Trophoblast cell (in vitro differentiated cells and primary cell): ENCODE results near the gene DIAPH2.
A peak's percentile ranks its signal among the peaks of the same experiment; 100 is the strongest.

Experiments
- DNase-seq, 2 donors: peaks; one replicate each; pipeline ENCODE4 v3.0.0-alpha.2; 2016
- H2AFZ ChIP-seq: 2 replicates; pipeline ENCODE4 v1.6.1; 2013; ENCODE audit warnings: low read length, moderate library complexity, mild to moderate bottlenecking; ENCODE audit not compliant: insufficient read depth, poor library complexity
- H2AK5ac ChIP-seq: 2 replicates; pipeline ENCODE4 v1.6.1; 2013; ENCODE audit warnings: mild to moderate bottlenecking, low read length
- H2BK120ac ChIP-seq: 2 replicates; pipeline ENCODE4 v1.6.1; 2013; ENCODE audit warnings: low read length, mild to moderate bottlenecking, moderate library complexity; ENCODE audit not compliant: insufficient read depth, poor library complexity
- H2BK12ac ChIP-seq: 2 replicates; pipeline ENCODE4 v1.6.1; 2013; ENCODE audit warnings: mild to moderate bottlenecking, low read length, moderate library complexity
- H2BK5ac ChIP-seq: 2 replicates; pipeline ENCODE4 v1.6.1; 2013; ENCODE audit warnings: low read length, low read depth, moderate library complexity, mild to moderate bottlenecking; ENCODE audit not compliant: poor library complexity
- H3K14ac ChIP-seq: 2 replicates; pipeline ENCODE4 v1.6.1; 2013; ENCODE audit warnings: mild to moderate bottlenecking, low read length
- H3K18ac ChIP-seq: 2 replicates; pipeline ENCODE4 v1.6.1; 2013; ENCODE audit warnings: mild to moderate bottlenecking, low read length
- H3K23ac ChIP-seq: 2 replicates; pipeline ENCODE4 v1.6.1; 2013; ENCODE audit warnings: low read length
- H3K27ac ChIP-seq: 2 replicates; pipeline ENCODE4 v1.5.1; 2013; ENCODE audit warnings: low read depth, mild to moderate bottlenecking, inconsistent platforms, low read length, moderate library complexity
- H3K27me3 ChIP-seq: 2 replicates; pipeline ENCODE4 v1.6.1; 2013; ENCODE audit warnings: inconsistent platforms, mild to moderate bottlenecking, low read length, moderate library complexity; ENCODE audit not compliant: insufficient read depth
- H3K36me3 ChIP-seq, 2 experiments: 1 replicate in 1 of 2; 2 replicates in 1 of 2; pipeline ENCODE4 v1.6.1; 2013; ENCODE audit warnings: low read length in 2 of 2, mild to moderate bottlenecking in 2 of 2, moderate library complexity in 1 of 2; ENCODE audit not compliant: insufficient read depth in 2 of 2, control insufficient read depth in 1 of 2
- H3K4ac ChIP-seq: 2 replicates; pipeline ENCODE4 v1.6.1; 2013; ENCODE audit warnings: low read depth, mild to moderate bottlenecking, low read length, moderate library complexity
- H3K4me1 ChIP-seq, 2 experiments: 1 replicate in 1 of 2; 2 replicates in 1 of 2; pipeline ENCODE4 v1.6.1; 2013; ENCODE audit warnings: low read length in 2 of 2, mild to moderate bottlenecking in 2 of 2, moderate library complexity in 1 of 2; ENCODE audit not compliant: insufficient read depth in 2 of 2, control insufficient read depth in 1 of 2
- H3K4me2 ChIP-seq: 2 replicates; pipeline ENCODE4 v1.6.1; 2013; ENCODE audit warnings: inconsistent platforms, mild to moderate bottlenecking, low read length, moderate library complexity
- H3K4me3 ChIP-seq: 2 replicates; pipeline ENCODE4 v1.5.1; 2013; ENCODE audit warnings: mild to moderate bottlenecking, low read depth, low read length, inconsistent platforms
- H3K79me1 ChIP-seq: one replicate; pipeline ENCODE4 v1.6.1; 2013; ENCODE audit warnings: low read length
- H3K79me2 ChIP-seq: 2 replicates; pipeline ENCODE4 v1.6.1; 2013; ENCODE audit warnings: low read length, mild to moderate bottlenecking; ENCODE audit not compliant: control insufficient read depth, insufficient read depth, poor library complexity
- H3K9ac ChIP-seq: 2 replicates; pipeline ENCODE4 v1.6.1; 2013; ENCODE audit warnings: mild to moderate bottlenecking, low read length
- H3K9me3 ChIP-seq: 2 replicates; pipeline ENCODE4 v1.6.1; 2013; ENCODE audit warnings: low read depth, mild to moderate bottlenecking, control low read depth, inconsistent platforms, low read length; ENCODE audit not compliant: insufficient read depth
- H4K12ac ChIP-seq: 2 replicates; pipeline ENCODE4 v1.6.1; 2013; ENCODE audit warnings: low read depth, mild to moderate bottlenecking, low read length, moderate library complexity
- H4K8ac ChIP-seq: 2 replicates; pipeline ENCODE4 v1.6.1; 2013; ENCODE audit warnings: low read depth, mild to moderate bottlenecking, low read length, moderate library complexity
- H4K91ac ChIP-seq: one replicate; pipeline ENCODE4 v1.6.1; 2013; ENCODE audit warnings: low read depth, mild to moderate bottlenecking, low read length, moderate library complexity
- WGBS: extraction: QIAGEN DNeasy Blood & Tissue Kit; methylation state at CpG from one replicate; pipeline ENCODE4 v1.1.7; 2013; ENCODE audit warnings: missing lambda C conversion rate; ENCODE audit not compliant: insufficient read length, insufficient coverage; ENCODE audit errors: extremely low coverage; 5-methylcytosine and 5-hydroxymethylcytosine counted together

Gene DIAPH2

GRCh38 chrX:97267396-97268181 is 582.9 kb downstream of the DIAPH2 start:
- H2BK12ac ChIP-seq: no peak overlapping the region
- no peak overlapping the region for H4K91ac ChIP-seq
- H3K9me3 ChIP-seq: no peaks in the 10 kb centered on the region
- no peak overlapping the region for H4K8ac ChIP-seq
- no peak overlapping the region for H3K4me3 ChIP-seq
- H2AK5ac ChIP-seq: no peak overlapping the region
- H2BK5ac ChIP-seq: no peak overlapping the region
- no peak overlapping the region for H3K9ac ChIP-seq
- no peak overlapping the region for H3K23ac ChIP-seq
- H3K79me2 ChIP-seq: no peaks in the 10 kb centered on the region
- no peaks in the 10 kb centered on the region for H3K79me1 ChIP-seq
- no peaks in the 10 kb centered on the region for H3K4me1 ChIP-seq
- no peak overlapping the region for H3K18ac ChIP-seq
- H2AFZ ChIP-seq: no peak overlapping the region
- H3K4me2 ChIP-seq: no peak overlapping the region
- H4K12ac ChIP-seq: no peak overlapping the region
- no peak overlapping the region for H3K4ac ChIP-seq
- H2BK120ac ChIP-seq: no peak overlapping the region
- H3K27me3 ChIP-seq: no peaks in the 10 kb centered on the region
- H3K14ac ChIP-seq: no peak overlapping the region
- no CpG with 5 or more reads among the region's 4 CpGs for WGBS
- DNase-seq: no peak
- H3K36me3 ChIP-seq: no peaks in the 10 kb centered on the region
- H3K27ac ChIP-seq: no peak overlapping the region

GRCh38 chrX:97268182-97268680 is 583.6 kb downstream of the DIAPH2 start:
- no peaks in the 10 kb centered on the region for H3K36me3 ChIP-seq
- no CpG with 5 or more reads among the region's 2 CpGs for WGBS

GRCh38 chrX:97284531-97284930 is 599.9 kb downstream of the DIAPH2 start:
- no peak overlapping the region for H2BK12ac ChIP-seq
- WGBS: no CpG with 5 or more reads among the region's 9 CpGs
- H3K14ac ChIP-seq: no peak overlapping the region
- no peaks in the 10 kb centered on the region for H3K36me3 ChIP-seq
- H2BK120ac ChIP-seq: no peak overlapping the region
- H3K79me2 ChIP-seq: no peaks in the 10 kb centered on the region
- H3K23ac ChIP-seq: no peak overlapping the region
- no peak overlapping the region for H3K9ac ChIP-seq
- no peaks in the 10 kb centered on the region for H3K9me3 ChIP-seq
- H3K27ac ChIP-seq: no peak overlapping the region
- H3K4me2 ChIP-seq: no peak overlapping the region
- H3K4ac ChIP-seq: no peak overlapping the region
- DNase-seq: peak; percentile 55 to 75
- H3K4me1 ChIP-seq: no peaks in the 10 kb centered on the region
- no peaks in the 10 kb centered on the region for H3K79me1 ChIP-seq
- H4K12ac ChIP-seq: no peak overlapping the region
- no peaks in the 10 kb centered on the region for H3K27me3 ChIP-seq
- no peak overlapping the region for H2BK5ac ChIP-seq
- no peak overlapping the region for H3K18ac ChIP-seq
- H4K91ac ChIP-seq: no peak overlapping the region
- no peak overlapping the region for H4K8ac ChIP-seq
- no peak overlapping the region for H2AK5ac ChIP-seq
- no peak overlapping the region for H3K4me3 ChIP-seq
- no peak overlapping the region for H2AFZ ChIP-seq

More at GRCh38 chrX:97268182-97268680, 583.6 kb downstream of the DIAPH2 start:
- Histone ChIP-seq H2BK120ac (no peak overlapping the region), H3K79me2 (no peaks in the 10 kb centered on the region), H2AK5ac (no peak overlapping the region), H4K12ac (no peak overlapping the region), H4K8ac (no peak overlapping the region), H3K23ac (no peak overlapping the region), H3K18ac (no peak overlapping the region), H3K27me3 (no peaks in the 10 kb centered on the region), H4K91ac (no peak overlapping the region), H3K9me3 (no peaks in the 10 kb centered on the region), H3K4ac (no peak overlapping the region), H3K14ac (no peak overlapping the region), H3K4me2 (no peak overlapping the region), H3K4me3 (no peak overlapping the region), H2BK12ac (no peak overlapping the region), H3K79me1 (no peaks in the 10 kb centered on the region), H2AFZ (no peak overlapping the region), H3K27ac (no peak overlapping the region), H2BK5ac (no peak overlapping the region), H3K4me1 (no peaks in the 10 kb centered on the region), H3K9ac (no peak overlapping the region)
- no peak for DNase-seq

- H3K4me1 ChIP-seq: no peaks in the 10 kb centered on the region
- H3K14ac ChIP-seq: no peak overlapping the region
Observed at GRCh38 chrX:97290199-97290598, 605.6 kb downstream of the DIAPH2 start.

More at GRCh38 chrX:97290199-97290598, 605.6 kb downstream of the DIAPH2 start:
- Histone ChIP-seq H2BK5ac (no peak overlapping the region), H4K12ac (no peak overlapping the region), H3K4me3 (no peak overlapping the region), H2AK5ac (no peak overlapping the region), H3K27ac (no peak overlapping the region), H4K8ac (no peak overlapping the region), H3K4ac (no peak overlapping the region), H3K79me2 (no peaks in the 10 kb centered on the region), H2AFZ (no peak overlapping the region), H3K9me3 (no peaks in the 10 kb centered on the region), H2BK12ac (no peak overlapping the region), H3K9ac (no peak overlapping the region), H3K36me3 (no peaks in the 10 kb centered on the region), H4K91ac (no peak overlapping the region), H3K79me1 (no peaks in the 10 kb centered on the region), H3K4me2 (no peak overlapping the region), H3K27me3 (no peaks in the 10 kb centered on the region), H3K23ac (no peak overlapping the region), H3K18ac (no peak overlapping the region), H2BK120ac (no peak overlapping the region)
- WGBS: no CpG with 5 or more reads among the region's 1 CpG
- no peak for DNase-seq
